HG03342 (cell line): ENCODE data around the gene HCN4.

Experiments used
- ATAC-seq: cut with Tn5 transposase; IDR thresholded peaks from one replicate; pipeline ENCODE4 v1.9.1; 2021; ENCODE audit warnings: mild to moderate bottlenecking, moderate library complexity; ENCODE audit not compliant: unreplicated experiment

Gene HCN4

GRCh38 chr15:73382115-73382514 lies 13.4 kb upstream of the HCN4 start:
- ATAC-seq = no peak

GRCh38 chr15:73380661-73381060 lies 11.9 kb upstream of the HCN4 start:
- ATAC-seq = no peak

- no peak for ATAC-seq
Observed at GRCh38 chr15:73378089-73378488, 9.3 kb upstream of the HCN4 start.

GRCh38 chr15:73375755-73376305 lies 7.1 kb upstream of the HCN4 start:
- ATAC-seq = no peak

GRCh38 chr15:73375012-73375411 lies 6.3 kb upstream of the HCN4 start:
- ATAC-seq = no peak

GRCh38 chr15:73374604-73375003 lies 5.8 kb upstream of the HCN4 start:
- no peak for ATAC-seq

- no peak for ATAC-seq
Observed at GRCh38 chr15:73373221-73373620, 4.5 kb upstream of the HCN4 start.

GRCh38 chr15:73371812-73372211 lies 3.1 kb upstream of the HCN4 start:
- no peak for ATAC-seq

GRCh38 chr15:73370151-73370550 lies 1.4 kb upstream of the HCN4 start:
- ATAC-seq = no peak

- ATAC-seq = no peak
Observed at GRCh38 chr15:73369154-73369694, 466 bp upstream of the HCN4 start.

- no peak for ATAC-seq
Observed at GRCh38 chr15:73367624-73368300, 996 bp downstream of the HCN4 start.

- ATAC-seq = no peak
Observed at GRCh38 chr15:73366766-73367623, 1.8 kb downstream of the HCN4 start.

GRCh38 chr15:73364070-73364469 lies 4.7 kb downstream of the HCN4 start:
- no peak for ATAC-seq

- ATAC-seq = no peak
Observed at GRCh38 chr15:73362900-73363299, 5.9 kb downstream of the HCN4 start.

GRCh38 chr15:73361337-73361736 lies 7.4 kb downstream of the HCN4 start:
- ATAC-seq = no peak

GRCh38 chr15:73359651-73360050 lies 9.1 kb downstream of the HCN4 start:
- ATAC-seq = no peak

GRCh38 chr15:73357999-73358665 lies 10.6 kb downstream of the HCN4 start:
- no peak for ATAC-seq

- ATAC-seq = no peak
Observed at GRCh38 chr15:73355612-73356265, 13.0 kb downstream of the HCN4 start.

GRCh38 chr15:73354241-73354640 lies 14.5 kb downstream of the HCN4 start:
- no peak for ATAC-seq

GRCh38 chr15:73353734-73354133 lies 15.0 kb downstream of the HCN4 start:
- ATAC-seq = no peak

- ATAC-seq = no peak
Observed at GRCh38 chr15:73352082-73352481, 16.7 kb downstream of the HCN4 start.
